H4 (cell line): ENCODE data around the gene SRSF3. TPM values are rescaled to one million over a fixed set of nuclear protein-coding genes. Genes with fewer than 3 reads are reported as not detected.
"Not testable (repeated sequence)": the region's sequence is repeated elsewhere in the genome, so short reads cannot be mapped to it uniquely, and the experiment has no call there.

ENCODE experiments used
- DNase-seq: peaks from one replicate; pipeline ENCODE4 v3.0.0-alpha.2; 2015; ENCODE audit warnings: low spot score
- total RNA-seq: library from RNA; depleted of rRNA; stranded (reverse); fragments of >200 nt; shearing (Covaris generic); gene quantifications from 2 replicates; pipeline ENCODE4 v1.2.3, GENCODE V29; 2014

The SRSF3 gene
- total RNA-seq, 1 experiment from 2014 or later: 635 TPM

- no peak for DNase-seq
Observed at GRCh38 chr6:36574679-36575078, 19.5 kb upstream of the SRSF3 start.

DNA sequence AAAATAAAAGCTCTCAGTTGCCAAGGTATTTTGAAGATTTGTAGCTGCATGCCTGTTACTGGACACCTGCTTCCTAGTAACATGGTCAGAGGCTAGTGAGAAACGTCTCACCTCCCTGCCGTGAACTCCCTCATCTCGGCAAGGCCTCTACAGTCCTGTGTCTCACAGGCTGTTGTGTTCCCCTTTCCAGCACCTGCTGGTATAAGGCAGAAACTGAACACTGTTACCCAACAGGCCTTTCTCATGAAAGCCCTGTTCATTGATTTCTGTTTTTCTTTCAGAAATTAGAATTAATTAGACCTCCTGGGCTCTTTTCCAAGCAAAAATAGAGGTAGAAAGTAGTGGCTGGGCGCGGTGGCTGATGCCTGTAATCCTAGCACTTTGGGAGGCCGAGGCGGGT, 17.6 kb upstream of the SRSF3 start:
- DNase-seq: no peak

GRCh38 chr6:36577301-36577700, 16.9 kb upstream of the SRSF3 start:
- DNase-seq: peak; percentile 92

DNA sequence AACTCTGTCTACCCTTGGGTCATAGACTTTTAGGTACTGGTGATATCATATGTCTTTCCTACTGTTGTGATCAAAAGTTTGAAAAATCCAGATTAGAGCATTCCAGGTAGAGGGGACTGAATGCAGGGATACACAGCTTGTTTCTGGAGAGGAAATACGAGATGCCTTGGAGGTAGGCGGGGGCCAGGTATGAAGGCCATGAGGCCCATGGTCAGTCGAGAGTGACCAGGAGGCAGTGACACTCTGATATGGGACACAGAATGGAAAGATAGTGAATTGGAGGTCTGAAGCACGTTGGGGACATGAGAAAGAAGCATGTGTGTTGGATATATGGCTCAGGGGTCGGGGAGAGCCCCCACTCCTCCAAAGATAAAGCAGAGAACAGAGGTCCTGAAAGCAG, 16.1 kb upstream of the SRSF3 start:
- DNase-seq: no peak

GRCh38 chr6:36578431-36578830, 15.7 kb upstream of the SRSF3 start:
- no peak for DNase-seq

- DNase-seq: no peak
Observed at GRCh38 chr6:36580184-36580526, 14.0 kb upstream of the SRSF3 start.

GRCh38 chr6:36581716-36582115, 12.4 kb upstream of the SRSF3 start:
- DNase-seq: no peak

GRCh38 chr6:36586606-36587005, 7.6 kb upstream of the SRSF3 start:
- no peak for DNase-seq

GRCh38 chr6:36589025-36589400, 5.1 kb upstream of the SRSF3 start:
- not testable (repeated sequence) for DNase-seq

DNA sequence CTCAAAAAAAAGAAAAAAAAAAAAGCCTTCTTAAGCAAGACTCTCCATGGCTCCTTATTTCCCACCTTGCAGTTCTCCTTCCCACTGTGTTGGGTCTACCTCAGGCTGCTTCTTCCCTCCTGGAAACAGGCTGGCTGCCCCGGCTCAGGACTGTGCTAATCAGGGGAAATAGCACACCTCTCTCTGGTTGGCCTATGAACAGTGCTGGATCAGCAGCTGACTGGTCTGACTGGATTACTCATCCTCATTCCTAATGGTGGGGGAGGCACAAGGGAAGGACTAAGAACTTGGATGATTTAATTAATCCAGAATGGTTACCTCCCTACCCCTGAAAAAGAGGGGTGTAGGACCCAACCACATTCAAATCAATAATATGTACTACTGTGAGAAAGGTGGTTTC, 3.9 kb upstream of the SRSF3 start:
- DNase-seq: peak; percentile 54

GRCh38 chr6:36592221-36592655, 1.9 kb upstream of the SRSF3 start:
- no peak for DNase-seq

- DNase-seq: peak; percentile 49
Observed at GRCh38 chr6:36593569-36594028, 563 bp upstream of the SRSF3 start.

- DNase-seq: peak; percentile 41
Observed at GRCh38 chr6:36594816-36595643, 868 bp downstream of the SRSF3 start.

DNA sequence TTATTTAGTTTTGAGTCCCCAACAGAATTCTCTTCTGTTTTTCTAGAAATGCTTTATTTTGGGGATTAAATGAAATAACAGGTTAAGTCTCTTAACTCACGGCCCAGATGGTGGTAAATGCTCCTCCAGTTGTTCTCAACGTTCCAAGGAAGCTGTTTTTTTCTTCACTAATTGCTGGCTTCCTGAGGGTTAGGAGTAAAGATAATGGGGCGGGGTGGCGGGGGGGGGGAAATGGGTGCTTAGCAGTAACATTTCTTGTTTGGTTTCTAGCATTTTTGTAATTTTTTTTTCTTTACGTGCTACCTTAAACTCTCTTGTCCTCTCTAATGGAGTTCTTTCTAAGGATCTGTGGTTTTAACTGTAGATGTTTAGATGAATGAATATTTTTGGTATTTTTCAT, 2.2 kb downstream of the SRSF3 start:
- DNase-seq: peak; percentile 50

DNA sequence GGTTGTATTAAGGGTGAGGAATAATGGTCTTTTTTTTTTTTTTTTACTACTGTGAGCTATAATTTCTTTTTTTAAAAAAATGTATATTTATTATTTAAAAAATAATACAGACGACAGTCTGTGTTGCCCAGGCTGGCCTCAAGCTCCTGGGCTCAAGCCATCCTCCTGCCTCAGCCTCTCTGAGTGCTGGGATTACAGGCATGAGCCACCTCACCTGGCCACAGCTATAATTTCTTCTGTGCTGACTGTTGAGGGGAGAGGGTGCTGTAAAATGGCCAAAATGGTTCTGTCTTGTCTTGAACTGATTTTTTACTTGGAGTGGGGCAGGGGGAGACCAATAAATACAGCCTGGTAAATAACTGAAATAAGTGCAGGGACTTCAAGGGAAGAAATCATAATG, 3.6 kb downstream of the SRSF3 start:
- DNase-seq: no peak

DNA sequence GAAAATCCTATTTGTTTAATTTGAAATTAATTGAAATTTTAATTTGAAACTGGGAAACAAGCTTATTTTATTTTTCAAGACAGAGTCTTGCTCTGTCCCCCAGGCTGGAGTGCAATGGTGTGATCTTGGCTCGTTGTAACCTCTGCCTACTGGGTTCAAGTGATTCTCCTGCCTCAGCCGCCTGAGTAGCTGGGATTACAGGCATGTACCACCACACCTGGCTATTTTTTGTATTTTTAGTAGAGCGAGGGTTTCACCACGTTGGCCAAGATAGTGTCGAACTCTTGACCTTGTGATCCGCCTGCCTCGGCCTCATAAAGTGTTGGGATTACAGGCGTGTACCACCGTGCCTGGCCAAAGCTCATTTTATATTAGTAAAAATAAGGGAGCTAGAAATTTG, 4.2 kb downstream of the SRSF3 start:
- DNase-seq: no peak

DNA sequence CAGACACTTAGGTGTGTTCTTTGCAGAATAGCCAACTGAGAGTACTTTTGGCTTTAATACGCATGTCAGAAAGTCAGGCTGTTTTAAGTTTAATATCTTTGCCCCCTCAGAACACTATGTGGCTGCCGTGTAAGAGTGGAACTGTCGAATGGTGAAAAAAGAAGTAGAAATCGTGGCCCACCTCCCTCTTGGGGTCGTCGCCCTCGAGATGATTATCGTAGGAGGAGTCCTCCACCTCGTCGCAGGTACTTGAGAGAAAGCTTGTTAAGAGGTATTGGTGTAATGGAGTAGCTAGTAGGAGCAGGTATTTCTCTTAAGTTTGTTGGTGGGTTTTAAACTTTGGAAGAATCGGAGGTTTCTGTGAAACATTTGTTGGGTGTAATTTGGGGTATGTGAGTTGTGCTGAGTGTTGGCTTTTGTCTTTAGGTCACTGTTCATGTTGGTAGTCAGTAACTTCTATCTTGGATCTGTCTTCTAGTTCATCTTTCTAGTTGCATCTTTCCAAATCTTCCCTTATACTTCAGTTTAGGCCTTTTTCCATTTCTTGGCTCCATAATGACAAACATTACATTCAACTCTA, 4.7 kb downstream of the SRSF3 start:
- no peak for DNase-seq

- no peak for DNase-seq
Observed at GRCh38 chr6:36599791-36600209, 5.6 kb downstream of the SRSF3 start.

- DNase-seq: no peak
Observed at GRCh38 chr6:36600564-36601146, 6.5 kb downstream of the SRSF3 start.

DNA sequence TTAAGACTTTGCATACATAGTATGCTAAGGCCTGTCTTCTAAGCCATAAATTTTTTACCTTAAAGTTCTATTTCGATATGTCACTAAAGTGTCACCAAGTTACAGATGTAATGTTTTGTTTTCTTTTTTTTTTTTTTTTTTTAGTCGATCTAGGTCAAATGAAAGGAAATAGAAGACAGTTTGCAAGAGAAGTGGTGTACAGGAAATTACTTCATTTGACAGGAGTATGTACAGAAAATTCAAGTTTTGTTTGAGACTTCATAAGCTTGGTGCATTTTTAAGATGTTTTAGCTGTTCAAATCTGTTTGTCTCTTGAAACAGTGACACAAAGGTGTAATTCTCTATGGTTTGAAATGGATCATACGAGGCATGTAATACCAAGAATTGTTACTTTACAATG, 7.7 kb downstream of the SRSF3 start:
- not testable (repeated sequence) for DNase-seq

DNA sequence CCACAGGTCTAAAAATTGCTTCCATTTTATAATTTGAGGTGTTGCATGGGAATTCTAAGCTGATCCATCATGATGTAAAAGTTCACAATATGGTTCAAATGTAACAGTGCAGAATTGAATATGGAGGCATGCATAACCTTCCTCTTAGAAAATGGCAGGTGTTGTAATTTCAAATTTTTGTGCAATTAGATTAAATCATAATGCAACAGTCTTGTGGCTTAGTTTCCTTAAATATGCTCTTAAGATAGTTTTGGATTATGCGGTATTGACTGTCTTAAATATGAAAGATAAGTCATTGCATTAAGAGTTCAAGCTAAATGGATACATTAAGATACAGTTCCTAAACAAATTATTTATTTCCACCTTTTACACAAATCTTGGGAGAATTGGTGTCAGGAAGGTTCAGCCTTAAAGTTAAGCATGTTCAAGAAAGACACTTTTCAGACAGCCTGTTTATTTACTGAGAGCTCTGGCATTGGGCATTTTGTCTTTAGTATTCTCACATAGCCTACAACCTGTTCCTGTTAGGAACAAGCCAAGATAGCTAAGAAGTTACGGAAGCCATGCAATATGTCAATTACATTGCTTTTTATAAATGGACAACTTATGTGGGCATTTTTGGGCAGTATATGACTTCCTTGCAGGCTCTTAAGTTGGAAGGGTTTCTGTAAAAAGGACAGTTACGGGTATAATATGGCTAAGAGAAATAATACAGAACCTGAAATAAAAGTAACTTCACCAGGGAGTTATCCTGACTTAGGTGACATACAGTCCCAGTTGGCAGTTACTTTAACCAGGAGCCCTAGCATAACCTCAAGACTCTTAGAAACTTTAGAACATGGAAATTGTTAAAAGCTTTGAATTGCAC, 9.3 kb downstream of the SRSF3 start:
- no peak for DNase-seq
